NCI-H2196 (cell line): ENCODE data around the gene TMEM39A.

Experiments used
- DNase-seq: peaks from one replicate; lab custom pipeline; 2025; ENCODE audit not compliant: unreplicated experiment; lab: John Stamatoyannopoulos, UW

The TMEM39A gene

DNA sequence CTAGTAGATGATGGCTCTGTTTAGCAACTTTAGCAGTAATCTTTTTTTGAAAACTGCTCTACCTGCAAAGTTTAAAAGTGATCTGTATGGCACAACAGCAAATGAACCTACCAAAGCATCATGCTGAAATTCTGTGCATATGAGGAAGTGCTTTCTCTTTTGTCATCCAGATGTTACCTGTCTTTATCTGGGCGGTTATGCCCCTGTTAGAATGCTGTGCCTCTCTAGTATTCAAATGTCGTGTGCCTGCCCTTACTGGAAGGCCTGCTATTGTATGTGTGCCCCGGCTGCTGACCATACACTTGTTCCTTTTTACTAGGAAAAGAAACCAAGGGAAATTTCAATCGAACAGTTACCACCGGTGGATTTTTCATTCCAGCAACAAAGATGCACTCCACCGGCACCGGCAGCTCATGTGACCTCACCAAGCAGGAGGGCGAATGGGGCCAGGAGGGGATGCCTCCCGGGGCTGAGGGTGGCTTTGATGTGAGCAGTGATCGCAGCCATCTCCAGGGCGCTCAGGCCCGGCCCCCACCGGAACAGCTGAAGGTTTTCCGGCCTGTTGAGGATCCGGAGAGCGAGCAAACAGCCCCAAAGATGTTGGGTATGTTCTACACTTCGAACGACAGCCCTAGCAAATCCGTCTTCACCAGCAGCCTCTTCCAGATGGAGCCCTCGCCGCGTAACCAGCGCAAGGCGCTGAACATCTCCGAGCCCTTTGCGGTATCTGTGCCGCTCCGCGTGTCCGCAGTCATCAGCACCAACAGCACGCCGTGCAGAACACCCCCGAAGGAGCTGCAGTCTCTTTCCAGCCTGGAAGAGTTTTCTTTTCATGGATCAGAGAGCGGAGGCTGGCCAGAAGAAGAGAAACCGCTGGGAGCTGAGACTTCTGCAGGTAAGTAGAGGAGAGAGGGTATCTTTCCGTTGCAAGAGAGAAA, 61.6 kb downstream of the TMEM39A start:
- no peak for DNase-seq

DNA sequence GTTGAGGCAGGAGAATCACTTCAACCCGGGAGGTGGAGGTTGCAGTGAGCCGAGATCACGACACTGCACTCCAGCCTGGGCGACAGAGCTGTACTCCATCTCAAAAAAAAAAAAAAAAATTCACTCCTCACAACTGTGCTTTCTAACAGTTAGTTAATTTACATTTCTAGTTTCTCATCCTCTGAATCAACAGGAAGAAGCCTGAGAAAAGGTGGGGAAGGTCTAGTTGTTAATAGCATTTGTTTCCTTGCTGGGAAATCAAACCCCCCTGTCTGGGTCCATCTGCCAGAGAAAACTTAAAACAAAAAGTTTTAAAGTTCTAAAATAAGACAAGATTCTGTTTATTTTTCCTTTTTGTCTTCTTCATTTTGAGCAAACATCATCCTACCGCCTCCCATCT, 62.3 kb downstream of the TMEM39A start:
- DNase-seq, result no peak

DNA sequence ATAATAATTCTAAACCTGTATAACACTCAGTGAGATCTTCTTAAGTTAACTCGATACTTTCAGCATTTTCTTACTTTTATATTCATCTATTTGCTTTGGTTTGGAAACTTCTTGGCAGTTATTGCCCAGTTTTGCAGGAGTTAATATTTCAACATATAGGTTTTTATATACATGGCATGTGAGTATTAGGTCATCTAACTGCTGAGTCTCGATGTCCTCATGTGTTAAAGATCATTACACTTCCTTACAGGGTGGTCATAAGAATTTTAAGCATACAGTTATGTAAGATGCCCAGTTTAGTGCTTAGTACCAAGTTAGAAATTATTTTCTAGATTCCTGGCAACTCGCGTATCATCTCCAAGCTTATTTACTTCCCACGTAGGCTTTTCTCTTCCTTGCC, 62.9 kb downstream of the TMEM39A start:
- no peak for DNase-seq

DNA sequence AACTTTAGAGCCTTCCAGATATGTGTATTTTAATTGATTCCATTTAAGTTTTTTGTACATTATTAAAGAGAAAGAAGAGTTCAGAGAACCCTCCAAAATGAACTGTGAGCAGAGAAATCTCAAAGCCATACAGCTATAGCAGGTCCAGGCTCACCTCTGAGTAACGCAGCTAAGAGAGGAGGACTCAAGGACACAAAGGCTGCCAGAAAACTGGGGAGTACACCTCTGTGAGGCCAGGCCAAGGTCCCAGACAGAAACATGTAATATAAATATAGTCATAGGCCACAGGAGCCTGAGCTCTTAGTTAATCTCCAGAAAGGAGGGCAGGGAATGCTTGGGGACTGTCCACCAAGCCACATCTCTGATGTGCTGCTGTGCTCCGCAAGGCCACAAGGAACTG, 66.5 kb downstream of the TMEM39A start:
- no peak for DNase-seq

GRCh38 chr3:119395923-119396358, 67.5 kb downstream of the TMEM39A start:
- no peak for DNase-seq

DNA sequence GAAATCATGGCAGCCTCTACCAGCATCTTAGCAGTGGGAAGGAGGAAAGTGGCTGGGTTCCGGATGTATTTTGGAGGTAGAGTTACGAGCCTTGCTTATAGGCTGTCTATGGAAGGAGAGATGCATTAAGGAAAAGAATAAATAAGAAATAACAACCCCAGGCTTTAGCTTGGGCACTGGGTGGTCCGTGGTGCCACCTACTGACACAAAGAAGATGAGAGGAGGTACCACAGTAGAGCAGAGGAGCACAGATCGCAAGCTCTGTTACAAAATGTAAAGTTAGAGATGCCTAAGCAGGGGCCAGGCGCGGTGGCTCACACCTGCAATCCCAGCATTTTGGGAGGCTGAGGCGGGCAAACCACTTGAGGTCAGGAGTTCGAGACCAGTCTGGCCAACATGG, 74.8 kb downstream of the TMEM39A start:
- no peak for DNase-seq

GRCh38 chr3:119382134-119382533, 81.3 kb downstream of the TMEM39A start:
- DNase-seq, result no peak

GRCh38 chr3:119380697-119381096, 82.7 kb downstream of the TMEM39A start:
- DNase-seq, result peak; percentile 47
